Measurements from ENCODE around the gene TK2. TPM values are rescaled to one million over a fixed set of nuclear protein-coding genes. Genes with fewer than 3 reads are reported as not detected.

The TK2 gene
- polyA plus RNA-seq, 3 donors = 29.8 to 38.9 (median 32.4) TPM

DNA sequence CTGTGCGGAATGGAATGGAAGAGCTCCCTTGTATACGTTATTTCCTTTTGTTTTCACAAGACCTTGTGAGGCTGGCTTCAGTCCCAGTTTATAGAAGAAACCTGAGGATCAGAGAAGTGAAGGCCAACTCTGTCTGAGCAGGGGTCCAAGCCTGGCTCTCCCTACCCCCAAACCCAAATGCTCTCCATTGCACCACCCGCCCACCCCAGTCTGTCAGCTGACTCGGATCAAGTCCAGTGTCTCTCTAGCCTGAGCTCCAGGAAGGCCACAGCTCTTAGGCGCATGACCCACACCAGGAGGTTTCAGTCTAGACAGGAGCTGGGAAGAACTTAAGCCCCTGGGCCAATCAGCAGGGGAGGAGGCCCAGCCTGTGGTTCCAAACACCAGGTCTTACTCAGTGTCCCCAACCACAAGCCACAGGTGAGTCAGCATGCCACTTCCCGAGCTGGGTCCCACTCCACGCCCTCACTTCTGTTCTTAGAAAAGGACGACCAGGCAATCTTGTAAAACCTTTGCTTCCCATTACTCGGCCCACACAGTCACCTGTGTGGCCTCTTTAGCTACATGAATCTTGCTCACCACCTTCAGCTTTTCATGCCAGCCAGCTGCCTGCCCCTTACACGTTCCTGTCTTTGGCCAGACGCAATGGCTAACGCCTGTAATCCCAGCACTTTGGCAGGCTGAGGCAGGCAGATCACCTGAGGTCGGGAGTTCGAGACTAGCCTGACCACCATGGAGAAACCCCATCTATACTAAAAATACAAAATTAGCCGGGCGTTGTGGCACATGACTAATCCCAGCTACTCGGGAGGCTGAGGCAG is 27.8 kb downstream of the TK2 start:
- Mint-ChIP-seq H3K4me3 (peak overlapping the region; percentile 9 to 21), H3K9me3 (no peaks in the 10 kb centered on the region), H3K27ac (peak overlapping the region; percentile 99 to 100 (median 100)), H3K27me3 (ENCODE audit: low read depth in 3 of 3) (peaks cover 0 to 2% (median 2%) of the 10 kb centered on the region in 3 donors), H3K36me3 (peaks cover 38 to 62% of the 10 kb centered on the region in 2 donors), H3K4me1 (peaks cover 100% of the 10 kb centered on the region)
- Histone ChIP-seq H3K9ac (ENCODE audit: insufficient read depth, low read length, poor library complexity, severe bottlenecking) (peak overlapping the region; percentile 73), H3K9me3 (replicated peaks in 1 of 2; ENCODE audit: control insufficient read depth in 1 of 2, insufficient read depth in 1 of 2, low read length in 2 of 2) (no peaks in the 10 kb centered on the region), H2AFZ (ENCODE audit: insufficient read depth, low read depth, low read length, poor library complexity, severe bottlenecking) (no peak overlapping the region), H3K79me2 (ENCODE audit: insufficient read depth, low read length) (peaks cover 28% of the 10 kb centered on the region), H3K4me3 (replicated peaks in 1 of 3; ENCODE audit: low read depth in 2 of 3, low read length in 3 of 3) (peak overlapping the region in 1 of 3 experiments; percentile 54), H4K20me1 (ENCODE audit: insufficient read depth, low read length) (no peaks in the 10 kb centered on the region), H3K4me1 (ENCODE audit: control insufficient read depth in 1 of 2, insufficient read depth in 2 of 2, low read length in 2 of 2) (peaks cover 100% of the 10 kb centered on the region in 2 donors), H3K4me2 (replicated peaks; ENCODE audit: extremely low read depth, low read length, poor library complexity, severe bottlenecking) (peak overlapping the region; percentile 58), H3K27me3 (ENCODE audit: control insufficient read depth in 2 of 2, insufficient read depth in 2 of 2, low read length in 2 of 2) (no peaks in the 10 kb centered on the region), H3K27ac (ENCODE audit: low read depth in 1 of 2, low read length in 2 of 2) (peak overlapping the region; percentile 99), H3K36me3 (replicated peaks in 1 of 2; ENCODE audit: control insufficient read depth in 1 of 2, insufficient read depth in 2 of 2, low read length in 2 of 2) (no peaks in the 10 kb centered on the region)
- DNase-seq = peak; percentile 84 to 96 (median 95)
- WGBS (ENCODE audit: insufficient coverage) = 17% methylated on average over 14 of the region's 17 CpGs
- TF ChIP-seq, protein P1, sequence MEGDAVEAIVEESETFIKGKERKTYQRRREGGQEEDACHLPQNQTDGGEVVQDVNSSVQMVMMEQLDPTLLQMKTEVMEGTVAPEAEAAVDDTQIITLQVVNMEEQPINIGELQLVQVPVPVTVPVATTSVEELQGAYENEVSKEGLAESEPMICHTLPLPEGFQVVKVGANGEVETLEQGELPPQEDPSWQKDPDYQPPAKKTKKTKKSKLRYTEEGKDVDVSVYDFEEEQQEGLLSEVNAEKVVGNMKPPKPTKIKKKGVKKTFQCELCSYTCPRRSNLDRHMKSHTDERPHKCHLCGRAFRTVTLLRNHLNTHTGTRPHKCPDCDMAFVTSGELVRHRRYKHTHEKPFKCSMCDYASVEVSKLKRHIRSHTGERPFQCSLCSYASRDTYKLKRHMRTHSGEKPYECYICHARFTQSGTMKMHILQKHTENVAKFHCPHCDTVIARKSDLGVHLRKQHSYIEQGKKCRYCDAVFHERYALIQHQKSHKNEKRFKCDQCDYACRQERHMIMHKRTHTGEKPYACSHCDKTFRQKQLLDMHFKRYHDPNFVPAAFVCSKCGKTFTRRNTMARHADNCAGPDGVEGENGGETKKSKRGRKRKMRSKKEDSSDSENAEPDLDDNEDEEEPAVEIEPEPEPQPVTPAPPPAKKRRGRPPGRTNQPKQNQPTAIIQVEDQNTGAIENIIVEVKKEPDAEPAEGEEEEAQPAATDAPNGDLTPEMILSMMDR (IDR thresholded peaks at IDR 0.05) = no peak
- intact Hi-C loops (cut with micrococcal nuclease) = loop anchor here in 1 of 2 donors (10.0 kb wide), 1 partner anchor 1563 kb away; the partner anchor contains the start of gene NFATC3

DNA sequence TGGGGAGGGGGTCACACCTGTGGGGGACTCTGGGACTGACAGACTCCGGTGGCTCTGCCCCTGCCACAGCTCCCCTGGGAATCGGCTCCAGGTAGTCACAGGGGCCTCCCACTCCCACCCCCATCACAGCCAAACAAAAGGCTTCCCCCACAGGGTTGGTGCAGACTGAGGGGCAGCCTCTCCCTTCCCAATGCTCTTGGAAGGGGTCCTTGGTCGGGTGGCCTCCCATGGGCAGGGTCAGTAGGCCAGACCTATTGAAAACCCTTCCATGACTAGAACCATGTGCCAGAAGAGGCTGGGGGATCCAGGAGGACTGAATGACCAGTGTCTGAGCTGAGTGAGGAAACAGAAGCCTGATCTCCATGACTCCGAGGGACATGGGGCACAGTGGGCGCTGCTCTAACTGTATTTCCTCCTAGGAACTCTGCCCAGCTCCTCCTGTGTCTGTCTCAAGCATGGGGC is 28.6 kb downstream of the TK2 start:
- 29% methylated on average over 3 of the region's 5 CpGs for WGBS (ENCODE audit: insufficient coverage)
- H3K27me3 Mint-ChIP-seq (ENCODE audit: low read depth in 3 of 3) = peaks cover 0 to 2% (median 2%) of the 10 kb centered on the region in 3 donors
- Histone ChIP-seq H3K4me1 (ENCODE audit: control insufficient read depth in 1 of 2, insufficient read depth in 2 of 2, low read length in 2 of 2) (peaks cover 98 to 99% of the 10 kb centered on the region in 2 donors), H3K4me2 (replicated peaks; ENCODE audit: extremely low read depth, low read length, poor library complexity, severe bottlenecking) (peak overlapping the region; percentile 58), H3K27me3 (ENCODE audit: control insufficient read depth in 2 of 2, insufficient read depth in 2 of 2, low read length in 2 of 2) (no peaks in the 10 kb centered on the region), H3K79me2 (ENCODE audit: insufficient read depth, low read length) (peaks cover 29% of the 10 kb centered on the region), H3K27ac (ENCODE audit: low read depth in 1 of 2, low read length in 2 of 2) (peak overlapping the region; percentile 99), H3K9me3 (replicated peaks in 1 of 2; ENCODE audit: control insufficient read depth in 1 of 2, insufficient read depth in 1 of 2, low read length in 2 of 2) (no peaks in the 10 kb centered on the region), H3K9ac (ENCODE audit: insufficient read depth, low read length, poor library complexity, severe bottlenecking) (peak overlapping the region; percentile 73), H3K36me3 (replicated peaks in 1 of 2; ENCODE audit: control insufficient read depth in 1 of 2, insufficient read depth in 2 of 2, low read length in 2 of 2) (no peaks in the 10 kb centered on the region), H3K4me3 (replicated peaks in 1 of 3; ENCODE audit: low read depth in 2 of 3, low read length in 3 of 3) (peak overlapping the region in 1 of 3 experiments; percentile 54), H4K20me1 (ENCODE audit: insufficient read depth, low read length) (no peaks in the 10 kb centered on the region), H2AFZ (ENCODE audit: insufficient read depth, low read depth, low read length, poor library complexity, severe bottlenecking) (no peak overlapping the region)
- peak overlapping the region; percentile 41 to 62 for H3K4me3 Mint-ChIP-seq
- H3K36me3 Mint-ChIP-seq = peaks cover 30 to 57% of the 10 kb centered on the region in 2 donors
- peak; percentile 40 to 58 (median 42) for DNase-seq
- intact Hi-C loops (cut with micrococcal nuclease) = loop anchor here in 1 of 2 donors (10.0 kb wide), 1 partner anchor 1564 kb away; the partner anchor contains the start of gene NFATC3
- H3K4me1 Mint-ChIP-seq = peaks cover 100% of the 10 kb centered on the region
- H3K9me3 Mint-ChIP-seq = no peaks in the 10 kb centered on the region
- TF ChIP-seq, protein P1 (IDR thresholded peaks at IDR 0.05) = no peak
- peak overlapping the region; percentile 99 to 100 (median 100) for H3K27ac Mint-ChIP-seq

Data from CD14-positive monocyte (primary cell).